PC-3 (cell line): ENCODE results near the gene ACP3. TPM values are rescaled to one million over a fixed set of nuclear protein-coding genes. Genes with fewer than 3 reads are reported as not detected.
"Not testable (repeated sequence)": the region's sequence is repeated elsewhere in the genome, so short reads cannot be mapped to it uniquely, and the experiment has no call there.

ENCODE experiments used
- ATAC-seq: fragments of 200-7000 bp; cut with Tn5 transposase; 2 replicates; pipeline ENCODE4 v1.9.1; 2020; ENCODE audit warnings: mild to moderate bottlenecking, moderate library complexity
- BruUV-seq: library from RNA; stranded (reverse); fragments of 400-500 nt; replicated peaks from 2 replicates; lab custom pipeline; 2021; lab: Mats Ljungman, UMichigan
- CTCF ChIA-PET: fragments of 300-600 bp; sonication (Branson Sonifier 250); formaldehyde crosslinking; loops from one replicate; lab custom pipeline; 2022; ENCODE audit warnings: antibody characterized with exemption; lab: Charles Lee
- POLR2A ChIA-PET: fragments of 300-600 bp; sonication (Branson Sonifier 250); formaldehyde crosslinking; loops from one replicate; lab custom pipeline; 2022; ENCODE audit warnings: antibody characterized with exemption; ENCODE audit not compliant: unreplicated experiment; lab: Charles Lee
- DNase-seq: peaks from one replicate; pipeline ENCODE4 v3.0.0-alpha.2; 2015
- H2AFZ ChIP-seq: fragments of 300-600 bp; sonication (generic); 2 replicates; pipeline ENCODE4 v1.6.0; 2016; ENCODE audit warnings: antibody characterized with exemption, low read length
- H3F3A ChIP-seq: fragments of 300-600 bp; sonication (generic); one replicate; pipeline ENCODE4 v1.6.0; 2017; ENCODE audit warnings: antibody characterized with exemption, low read length, control low read depth, mild to moderate bottlenecking; ENCODE audit not compliant: unreplicated experiment
- H3K27ac ChIP-seq: fragments of 300-600 bp; sonication (generic); 2 replicates; pipeline ENCODE4 v1.5.1; 2016; ENCODE audit warnings: mild to moderate bottlenecking, low read length
- H3K27me3 ChIP-seq: fragments of 300-600 bp; sonication (generic); 2 replicates; pipeline ENCODE4 v1.6.1; 2016; ENCODE audit warnings: low read length, mixed read lengths
- H3K36me3 ChIP-seq: fragments of 300-600 bp; sonication (generic); 2 replicates; pipeline ENCODE4 v1.6.1; 2016; ENCODE audit warnings: low read depth, mixed run types, low read length, mixed read lengths
- H3K4me1 ChIP-seq: fragments of 300-600 bp; sonication (generic); 2 replicates; pipeline ENCODE4 v1.5.1; 2016; ENCODE audit warnings: low read length; ENCODE audit not compliant: insufficient read depth
- H3K4me2 ChIP-seq: fragments of 300-600 bp; sonication (generic); 2 replicates; pipeline ENCODE4 v1.6.0; 2016; ENCODE audit warnings: low read length
- H3K4me3 ChIP-seq: fragments of 300-600 bp; sonication (generic); 2 replicates; pipeline ENCODE4 v1.5.1; 2016; ENCODE audit warnings: mild to moderate bottlenecking, low read length, mixed read lengths
- H3K79me2 ChIP-seq: fragments of 300-600 bp; sonication (generic); 2 replicates; pipeline ENCODE4 v1.6.1; 2017; ENCODE audit warnings: low read length, mixed read lengths
- H3K9ac ChIP-seq: fragments of 300-600 bp; sonication (generic); 2 replicates; pipeline ENCODE4 v1.6.0; 2016; ENCODE audit warnings: mild to moderate bottlenecking, low read length
- H3K9me2 ChIP-seq: fragments of 300-600 bp; sonication (generic); replicated peaks from 2 replicates; pipeline ENCODE4 v1.6.1; 2016; ENCODE audit warnings: mixed run types, low read length, mixed read lengths
- H3K9me3 ChIP-seq: fragments of 300-600 bp; sonication (generic); 2 replicates; pipeline ENCODE4 v1.6.1; 2016; ENCODE audit warnings: low read length, mixed read lengths
- H4K20me1 ChIP-seq: fragments of 300-600 bp; sonication (generic); 2 replicates; pipeline ENCODE4 v1.6.1; 2016; ENCODE audit warnings: low read length, mixed read lengths
- EZH2 ChIP-seq: fragments of 300-600 bp; sonication (generic); IDR thresholded peaks from one replicate; pipeline ENCODE4 v1.6.1; 2017; ENCODE audit warnings: antibody characterized with exemption, mild to moderate bottlenecking, low read length; ENCODE audit not compliant: unreplicated experiment
- EZH2phosphoT487 ChIP-seq: fragments of 300-600 bp; sonication (generic); IDR thresholded peaks from 2 replicates; pipeline ENCODE4 v1.6.1; 2018; ENCODE audit warnings: mild to moderate bottlenecking, antibody characterized with exemption, low read length, borderline replicate concordance
- intact Hi-C: fragments of 100-400 bp; cut with micrococcal nuclease; formaldehyde crosslinking; loops from 2 replicates; pipeline ENCODE4 v1.9.0; 2023
- total RNA-seq: library from RNA; depleted of rRNA; stranded (reverse); fragments of >200 nt; gene quantifications from 2 replicates; pipeline ENCODE4 v1.2.3, GENCODE V29; 2014
- TF ChIP-seq, protein P1 (sequence below): fragments of 300-600 bp; sonication (generic); conservative IDR thresholded peaks from 2 replicates; pipeline ENCODE4 v1.5.1; 2017; ENCODE audit warnings: antibody characterized with exemption, low read depth, mild to moderate bottlenecking, low read length

The ACP3 gene
- total RNA-seq, 1 experiment from 2014 or later, result 0.15 TPM

DNA sequence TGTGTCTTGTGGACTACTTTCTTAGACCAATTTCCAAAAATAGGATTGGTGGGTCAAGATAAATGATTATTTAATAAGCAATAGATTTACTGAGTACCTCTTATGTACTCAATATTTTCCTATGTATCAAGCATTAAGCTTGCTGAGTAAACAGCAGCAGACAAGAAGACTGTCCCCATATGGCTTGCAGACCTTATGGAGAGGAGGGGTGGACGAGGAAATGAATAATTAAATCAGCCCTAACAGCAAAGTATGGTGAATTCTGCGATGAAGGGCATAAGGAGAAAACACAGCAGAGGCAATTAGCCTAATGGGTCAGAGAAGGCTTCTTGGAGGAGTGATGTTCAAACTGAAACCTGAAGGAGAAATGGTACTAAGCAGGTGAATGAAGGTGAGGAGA lies 45.1 kb downstream of the ACP3 start:
- intact Hi-C loops, result no loop called here

GRCh38 chr3:132368515-132368914 lies 51.3 kb downstream of the ACP3 start:
- H3F3A ChIP-seq, result no peaks in the 10 kb centered on the region
- H4K20me1 ChIP-seq, result no peaks in the 10 kb centered on the region
- H3K4me3 ChIP-seq, result no peak overlapping the region
- H3K79me2 ChIP-seq, result no peaks in the 10 kb centered on the region
- no peak overlapping the region for H2AFZ ChIP-seq
- no peaks in the 10 kb centered on the region for H3K36me3 ChIP-seq
- H3K27me3 ChIP-seq, result no peaks in the 10 kb centered on the region
- BruUV-seq, result no TSS peak
- H3K27ac ChIP-seq, result no peak overlapping the region
- TF ChIP-seq EZH2phosphoT487, result no peak
- no peak for TF ChIP-seq EZH2
- TF ChIP-seq, protein P1, sequence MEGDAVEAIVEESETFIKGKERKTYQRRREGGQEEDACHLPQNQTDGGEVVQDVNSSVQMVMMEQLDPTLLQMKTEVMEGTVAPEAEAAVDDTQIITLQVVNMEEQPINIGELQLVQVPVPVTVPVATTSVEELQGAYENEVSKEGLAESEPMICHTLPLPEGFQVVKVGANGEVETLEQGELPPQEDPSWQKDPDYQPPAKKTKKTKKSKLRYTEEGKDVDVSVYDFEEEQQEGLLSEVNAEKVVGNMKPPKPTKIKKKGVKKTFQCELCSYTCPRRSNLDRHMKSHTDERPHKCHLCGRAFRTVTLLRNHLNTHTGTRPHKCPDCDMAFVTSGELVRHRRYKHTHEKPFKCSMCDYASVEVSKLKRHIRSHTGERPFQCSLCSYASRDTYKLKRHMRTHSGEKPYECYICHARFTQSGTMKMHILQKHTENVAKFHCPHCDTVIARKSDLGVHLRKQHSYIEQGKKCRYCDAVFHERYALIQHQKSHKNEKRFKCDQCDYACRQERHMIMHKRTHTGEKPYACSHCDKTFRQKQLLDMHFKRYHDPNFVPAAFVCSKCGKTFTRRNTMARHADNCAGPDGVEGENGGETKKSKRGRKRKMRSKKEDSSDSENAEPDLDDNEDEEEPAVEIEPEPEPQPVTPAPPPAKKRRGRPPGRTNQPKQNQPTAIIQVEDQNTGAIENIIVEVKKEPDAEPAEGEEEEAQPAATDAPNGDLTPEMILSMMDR, result no peak
- H3K4me1 ChIP-seq, result no peaks in the 10 kb centered on the region
- POLR2A ChIA-PET, result no interaction called here
- DNase-seq (no peak), ATAC-seq (no peak)
- no peak overlapping the region for H3K4me2 ChIP-seq
- no peak overlapping the region for H3K9ac ChIP-seq
- no peaks in the 10 kb centered on the region for H3K9me3 ChIP-seq
- intact Hi-C loops, result no loop called here
- H3K9me2 ChIP-seq, result no peaks in the 10 kb centered on the region
- CTCF ChIA-PET, result no interaction called here

More for the DNA sequence above, 45.1 kb downstream of the ACP3 start:
- no peak for DNase-seq
- no peak overlapping the region for H3K27ac ChIP-seq
- no peak overlapping the region for H3K9ac ChIP-seq
- H3K4me3 ChIP-seq, result no peak overlapping the region
- no peak overlapping the region for H3K4me2 ChIP-seq
- no peaks in the 10 kb centered on the region for H3K36me3 ChIP-seq
- H4K20me1 ChIP-seq, result no peaks in the 10 kb centered on the region
- H3K4me1 ChIP-seq, result no peaks in the 10 kb centered on the region
- H2AFZ ChIP-seq, result no peak overlapping the region
- ATAC-seq, result no peak
- no TSS peak for BruUV-seq
- H3K9me2 ChIP-seq, result no peaks in the 10 kb centered on the region
- CTCF ChIA-PET, result no interaction called here
- H3F3A ChIP-seq, result no peaks in the 10 kb centered on the region
- H3K79me2 ChIP-seq, result no peaks in the 10 kb centered on the region
- POLR2A ChIA-PET, result no interaction called here
- H3K9me3 ChIP-seq, result no peaks in the 10 kb centered on the region
- no peak for TF ChIP-seq EZH2phosphoT487
- H3K27me3 ChIP-seq, result no peaks in the 10 kb centered on the region

- CTCF ChIA-PET, result no interaction called here
- Histone ChIP-seq H3K9me3 (no peaks in the 10 kb centered on the region), H3K4me2 (no peak overlapping the region), H3K36me3 (no peaks in the 10 kb centered on the region), H3K9ac (no peak overlapping the region), H3K27ac (no peak overlapping the region), H3K4me1 (no peaks in the 10 kb centered on the region), H3K27me3 (no peaks in the 10 kb centered on the region), H3K9me2 (no peaks in the 10 kb centered on the region), H3F3A (no peaks in the 10 kb centered on the region), H2AFZ (no peak overlapping the region), H4K20me1 (no peaks in the 10 kb centered on the region), H3K4me3 (no peak overlapping the region), H3K79me2 (no peaks in the 10 kb centered on the region)
- DNase-seq (peak; percentile 23), ATAC-seq (peak; percentile 64)
- intact Hi-C loops, result no loop called here
- POLR2A ChIA-PET, result no interaction called here
- TF ChIP-seq, protein P1, result no peak
- TF ChIP-seq EZH2phosphoT487, result no peak
- no TSS peak for BruUV-seq
These were observed 51.8 kb downstream of the ACP3 start for GRCh38 chr3:132368962-132369361.

GRCh38 chr3:132376945-132377354 lies 59.7 kb downstream of the ACP3 start:
- POLR2A ChIA-PET, H3K9me3 ChIP-seq, H3K9ac ChIP-seq, BruUV-seq, ATAC-seq, H3K4me3 ChIP-seq, H3F3A ChIP-seq, H3K79me2 ChIP-seq, CTCF ChIA-PET, H3K36me3 ChIP-seq, H3K9me2 ChIP-seq, intact Hi-C loops, H3K4me1 ChIP-seq, H3K27me3 ChIP-seq, DNase-seq, H2AFZ ChIP-seq, H4K20me1 ChIP-seq, H3K27ac ChIP-seq, H3K4me2 ChIP-seq: not testable (repeated sequence)
